GM10266 (cell line): ENCODE results near the gene BRI3.

Source experiments
- DNase-seq: peaks from one replicate; pipeline ENCODE4 v3.0.0; 2012; ENCODE audit errors: extremely low spot score
- TF ChIP-seq, protein P1 (sequence below): IDR thresholded peaks from 2 replicates; pipeline ENCODE4 v1.5.1; 2012; ENCODE audit warnings: mild to moderate bottlenecking, low read depth; ENCODE audit not compliant: control insufficient read depth, insufficient read depth; ENCODE audit errors: missing control alignments

The BRI3 gene

DNA sequence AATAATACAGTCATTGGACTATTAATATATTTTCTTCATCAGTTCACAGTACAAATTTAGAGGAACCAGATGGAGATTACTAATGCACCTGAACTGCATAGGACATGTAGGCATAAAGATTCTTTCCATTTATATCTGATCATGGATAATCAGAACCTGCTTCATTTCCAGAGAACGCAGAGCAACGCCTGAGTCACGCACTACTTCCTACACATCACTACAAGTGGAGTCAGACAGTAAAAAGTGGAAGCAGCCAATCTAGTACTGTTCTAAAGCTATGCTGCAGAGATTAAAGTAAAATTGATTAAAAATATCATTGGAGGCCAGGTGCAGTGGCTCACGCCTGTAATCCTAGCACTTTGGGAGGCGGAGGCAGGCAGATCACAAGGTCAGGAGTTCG, 43.3 kb downstream of the BRI3 start:
- no peak for DNase-seq
- TF ChIP-seq, protein P1, sequence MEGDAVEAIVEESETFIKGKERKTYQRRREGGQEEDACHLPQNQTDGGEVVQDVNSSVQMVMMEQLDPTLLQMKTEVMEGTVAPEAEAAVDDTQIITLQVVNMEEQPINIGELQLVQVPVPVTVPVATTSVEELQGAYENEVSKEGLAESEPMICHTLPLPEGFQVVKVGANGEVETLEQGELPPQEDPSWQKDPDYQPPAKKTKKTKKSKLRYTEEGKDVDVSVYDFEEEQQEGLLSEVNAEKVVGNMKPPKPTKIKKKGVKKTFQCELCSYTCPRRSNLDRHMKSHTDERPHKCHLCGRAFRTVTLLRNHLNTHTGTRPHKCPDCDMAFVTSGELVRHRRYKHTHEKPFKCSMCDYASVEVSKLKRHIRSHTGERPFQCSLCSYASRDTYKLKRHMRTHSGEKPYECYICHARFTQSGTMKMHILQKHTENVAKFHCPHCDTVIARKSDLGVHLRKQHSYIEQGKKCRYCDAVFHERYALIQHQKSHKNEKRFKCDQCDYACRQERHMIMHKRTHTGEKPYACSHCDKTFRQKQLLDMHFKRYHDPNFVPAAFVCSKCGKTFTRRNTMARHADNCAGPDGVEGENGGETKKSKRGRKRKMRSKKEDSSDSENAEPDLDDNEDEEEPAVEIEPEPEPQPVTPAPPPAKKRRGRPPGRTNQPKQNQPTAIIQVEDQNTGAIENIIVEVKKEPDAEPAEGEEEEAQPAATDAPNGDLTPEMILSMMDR: no peak

DNA sequence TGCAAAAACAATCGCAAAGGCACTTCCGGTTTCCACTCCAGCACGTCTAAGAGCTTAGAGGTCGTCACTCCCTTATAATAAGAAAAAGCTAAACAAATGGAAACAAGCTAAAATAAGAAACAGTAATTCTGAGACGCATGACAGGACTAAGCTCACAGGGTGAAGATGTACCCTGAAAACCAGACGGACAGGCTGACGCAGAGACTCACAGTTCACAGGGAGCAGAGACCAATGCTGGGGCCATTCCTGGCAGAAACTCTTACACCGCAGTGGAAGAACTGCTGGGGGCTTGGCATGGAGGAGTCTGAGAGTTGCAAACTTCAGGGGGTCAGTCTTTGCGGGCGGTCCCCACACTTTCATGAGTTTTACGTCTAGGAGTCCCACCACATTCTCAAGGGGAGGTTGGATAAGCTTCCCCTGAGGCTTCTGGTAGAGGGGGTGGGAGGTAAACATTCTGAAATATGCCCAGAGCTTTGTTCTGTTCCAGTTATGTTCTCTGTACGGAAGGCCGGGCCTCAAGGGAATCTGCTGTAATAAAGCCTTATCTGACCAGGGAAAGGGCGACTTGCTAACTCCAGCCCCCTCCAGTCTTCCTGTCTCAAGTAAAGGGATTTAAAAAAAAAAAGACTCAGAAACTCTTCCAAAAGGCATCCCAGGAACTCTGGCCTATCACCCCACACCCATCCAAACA, 47.8 kb downstream of the BRI3 start:
- no peak for DNase-seq
- TF ChIP-seq, protein P1: no peak

DNA sequence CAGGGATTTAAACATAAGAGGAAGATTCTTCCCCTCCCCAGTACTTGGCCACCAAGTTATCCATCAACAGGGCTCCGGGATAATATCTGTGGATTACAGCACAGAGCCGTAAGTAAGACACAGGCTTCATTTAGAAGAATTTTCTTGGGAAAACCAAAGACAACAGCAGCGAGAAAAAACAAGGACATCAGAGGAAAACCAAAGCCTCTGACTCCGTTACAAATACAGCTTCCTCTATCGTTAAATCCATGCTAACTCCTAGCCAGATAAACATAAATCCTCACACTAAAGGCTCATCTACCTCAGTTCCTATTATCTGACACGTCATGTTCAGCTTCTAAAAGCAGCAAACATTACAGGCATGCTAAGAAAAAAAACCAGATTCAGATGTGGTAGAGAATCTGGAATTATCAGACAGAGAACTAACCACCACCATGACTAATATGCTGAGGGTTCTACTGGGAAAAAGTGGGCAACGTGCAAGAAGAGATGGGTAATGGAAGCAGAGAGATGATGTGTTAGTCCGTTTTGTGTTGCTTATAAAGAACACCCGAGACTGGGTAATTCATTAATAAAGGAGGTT, 48.4 kb downstream of the BRI3 start:
- no peak for DNase-seq
- TF ChIP-seq, protein P1: no peak

DNA sequence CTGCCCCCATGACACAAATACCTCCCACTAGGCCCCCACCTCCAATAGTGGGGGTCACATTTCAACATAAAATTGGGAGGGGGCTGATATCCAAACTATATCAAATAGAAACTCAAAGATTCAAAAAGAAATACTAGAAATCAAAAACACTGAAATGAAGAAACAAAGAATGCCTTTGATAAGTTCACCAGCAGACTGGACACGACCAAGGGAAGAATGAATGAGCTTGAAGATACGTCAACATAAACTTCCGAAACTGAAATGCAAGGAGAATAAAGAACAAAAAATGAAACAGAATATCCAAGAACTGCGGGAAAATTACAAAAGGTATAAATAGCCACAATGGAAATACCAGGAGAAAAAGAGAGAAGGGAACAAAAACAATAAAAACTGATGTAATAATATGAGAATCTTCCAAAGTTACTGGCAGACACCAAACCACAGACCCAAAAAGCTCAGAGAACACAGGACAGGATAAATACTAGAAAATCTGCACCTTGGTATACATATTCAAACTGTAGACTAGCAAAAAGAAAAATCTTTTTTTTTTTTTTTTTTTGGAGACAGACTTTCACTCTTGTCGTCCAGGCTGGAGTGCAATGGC, 49.5 kb downstream of the BRI3 start:
- TF ChIP-seq, protein P1: no peak

DNA sequence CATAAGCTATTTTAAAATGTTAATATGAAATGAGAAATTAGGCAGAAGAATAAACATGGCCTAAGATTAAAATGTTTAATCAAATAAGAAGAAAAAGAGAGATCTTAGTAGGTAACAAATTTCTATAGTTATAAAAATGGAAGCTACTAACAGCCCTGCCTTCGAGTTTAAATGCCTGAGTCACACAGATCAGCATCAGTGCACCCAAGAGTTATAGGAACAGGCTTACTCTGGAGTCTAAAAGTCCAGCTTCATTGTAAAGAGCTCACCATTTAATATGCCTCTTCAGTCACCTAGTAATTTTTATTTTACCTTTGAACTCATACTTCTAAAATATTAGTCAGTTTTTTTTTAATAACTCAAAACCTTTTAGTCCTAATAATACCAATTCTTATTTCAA, 52.6 kb downstream of the BRI3 start:
- DNase-seq: no peak
- TF ChIP-seq, protein P1: no peak

More for the DNA sequence above, 49.5 kb downstream of the BRI3 start:
- DNase-seq: no peak

DNA sequence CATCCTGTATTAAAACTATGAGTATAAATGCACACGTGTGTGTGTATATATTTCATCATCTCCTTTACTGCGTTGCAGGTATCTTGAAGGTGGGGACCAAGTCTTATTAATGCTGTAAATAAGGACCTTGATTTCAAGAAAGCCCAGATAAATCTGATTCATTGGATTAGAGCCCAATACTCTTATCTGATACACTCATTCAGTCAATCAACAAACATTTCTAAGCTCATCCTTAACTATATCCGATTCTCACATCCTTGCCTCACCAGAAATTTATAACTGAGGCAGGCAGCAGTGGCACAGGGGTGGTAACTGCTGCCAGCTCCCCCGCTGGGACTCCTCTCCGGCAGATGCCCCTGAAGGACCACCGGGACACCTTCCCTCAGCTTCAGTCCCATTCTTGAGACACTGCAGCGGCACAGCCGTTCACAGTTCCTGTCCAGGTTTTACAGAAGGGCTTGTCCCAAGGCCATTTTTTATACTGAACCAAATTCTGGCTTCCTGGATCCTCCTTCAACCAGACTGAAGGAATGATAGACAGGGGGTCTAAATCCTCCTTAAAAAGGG, 54.0 kb downstream of the BRI3 start:
- DNase-seq: no peak
- TF ChIP-seq, protein P1: no peak

DNA sequence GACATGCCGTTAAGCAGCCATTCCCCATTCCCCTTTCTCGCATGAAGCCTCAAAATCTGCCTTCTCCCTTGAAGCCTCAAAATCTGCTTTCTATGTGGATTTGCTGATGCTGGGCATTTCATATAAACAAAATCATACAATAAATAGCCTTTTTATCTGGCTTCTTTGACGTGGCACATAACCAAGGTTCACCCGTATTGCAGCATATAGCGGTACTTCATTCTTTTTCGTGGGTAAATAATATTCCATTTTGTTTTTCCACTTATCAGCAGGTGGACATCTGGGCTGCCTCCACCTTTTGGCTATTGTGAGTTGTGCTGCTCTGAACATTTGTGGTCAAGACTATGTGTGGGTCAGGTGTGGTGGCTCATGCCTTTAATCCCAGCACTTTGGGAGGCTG, 57.0 kb downstream of the BRI3 start:
- DNase-seq: no peak
- TF ChIP-seq, protein P1: no peak
